ENCODE measurements around the gene DNAH14. TPM values are rescaled to one million over a fixed set of nuclear protein-coding genes. Genes with fewer than 3 reads are reported as not detected.
"Not testable (repeated sequence)": the region's sequence is repeated elsewhere in the genome, so short reads cannot be mapped to it uniquely, and the experiment has no call there.

The DNAH14 gene
- total and polyA plus RNA-seq, 2 of the 8 experiments (the other 6 are each of a cell fraction or from before 2014, with no cell fraction given): 8.4 to 40.7 TPM

- H3K23ac ChIP-seq (ENCODE audit: insufficient read length); CTCF ChIA-PET (ENCODE audit: partially characterized antibody); H3K27me3 ChIP-seq (replicated peaks in 1 of 4; ENCODE audit: control insufficient read depth in 3 of 4, extremely low read depth in 1 of 4, insufficient read depth in 3 of 4, low read length in 3 of 4); H3K56ac ChIP-seq (replicated peaks; ENCODE audit: insufficient read length, low read depth, low read length); H3K4me3 ChIP-seq (ENCODE audit: extremely low read depth in 1 of 4, insufficient read depth in 2 of 4, low read depth in 3 of 4, low read length in 4 of 4); H2BK15ac ChIP-seq (ENCODE audit: low read length); DNase-seq (ENCODE audit: low read depth in 1 of 2, low spot score in 2 of 2); H3K23me2 ChIP-seq (ENCODE audit: low read depth, low read length); H3K79me1 ChIP-seq (ENCODE audit: low read depth, low read length); H3K9me3 ChIP-seq (ENCODE audit: insufficient read depth in 2 of 2, low read depth in 1 of 2, low read length in 1 of 2); H4K8ac ChIP-seq (ENCODE audit: extremely low read depth, insufficient read depth, low read length); H3K4ac ChIP-seq (replicated peaks; ENCODE audit: insufficient read length, low read depth, low read length); H4K20me1 ChIP-seq (replicated peaks in 1 of 2; ENCODE audit: control insufficient read depth in 1 of 2, insufficient read depth in 2 of 2, low read length in 2 of 2); FAIRE-seq; H3K9ac ChIP-seq (replicated peaks in 1 of 4; ENCODE audit: extremely low read depth in 1 of 4, low read depth in 3 of 4, low read length in 3 of 4); H2BK12ac ChIP-seq (ENCODE audit: low read depth, low read length); H3K4me1 ChIP-seq (replicated peaks in 1 of 4; ENCODE audit: control insufficient read depth in 3 of 4, insufficient read depth in 4 of 4, low read length in 3 of 4); H2AFZ ChIP-seq (ENCODE audit: low read length); H3K4me2 ChIP-seq (ENCODE audit: insufficient read depth in 1 of 2, low read depth in 2 of 2, low read length in 2 of 2); H3K14ac ChIP-seq (ENCODE audit: insufficient read length); H2BK5ac ChIP-seq (ENCODE audit: low read depth, low read length); H2BK20ac ChIP-seq (ENCODE audit: low read length); H3K36me3 ChIP-seq (ENCODE audit: control insufficient read depth in 2 of 4, insufficient read depth in 4 of 4, low read length in 3 of 4); H3K27ac ChIP-seq (ENCODE audit: low read depth, low read length); POLR2A ChIA-PET (ENCODE audit: partially characterized antibody); H3K79me2 ChIP-seq (ENCODE audit: control insufficient read depth in 1 of 2, insufficient read depth in 2 of 2, low read length in 2 of 2); H2BK120ac ChIP-seq (replicated peaks; ENCODE audit: low read depth, low read length); H3K18ac ChIP-seq (ENCODE audit: extremely low read depth, low read length); H4K91ac ChIP-seq (replicated peaks; ENCODE audit: insufficient read length, low read length); H4K5ac ChIP-seq (ENCODE audit: insufficient read length, low read depth, low read length); H2AK5ac ChIP-seq (ENCODE audit: low read depth, low read length): not testable (repeated sequence)
- WGBS, 2 experiments (ENCODE audit: extremely low coverage in 1 of 2, insufficient coverage in 1 of 2, insufficient read length in 1 of 2, insufficient replicate concordance in 2 of 2, low coverage in 1 of 2, low lambda C conversion rate in 2 of 2, missing lambda C conversion rate in 1 of 2): 94% methylated on average over 5 of the region's 5 CpGs; no CpG with 5 or more reads in 1 of the 2 experiments
These were observed 62.1 kb downstream of the DNAH14 start for GRCh38 chr1:224991550-224991949.

All from H1 (cell line).